ENCODE results near the gene CSHL1. TPM values are rescaled to one million over a fixed set of nuclear protein-coding genes. Genes with fewer than 3 reads are reported as not detected.

CSHL1 gene
- total and polyA plus RNA-seq, 3 experiments from 2014 or later, result not detected

DNA sequence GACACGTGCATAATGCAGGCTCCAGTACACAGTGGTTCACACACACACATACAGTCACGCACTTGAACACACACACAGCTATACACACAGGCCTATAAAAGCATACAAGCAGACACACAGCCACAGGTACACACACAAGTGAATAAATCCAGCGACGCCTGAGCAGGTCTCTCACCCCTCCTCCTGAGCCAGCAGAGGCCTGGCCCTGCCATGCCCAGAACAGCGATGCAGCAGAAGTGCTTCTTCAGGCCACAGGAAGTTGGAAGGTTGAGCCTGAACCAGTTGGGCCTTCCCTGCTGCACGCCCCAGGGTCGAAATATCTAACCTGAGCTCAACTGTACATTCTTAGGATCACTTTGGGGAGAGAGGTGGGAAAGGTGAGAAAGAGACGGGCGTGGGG is 28.3 kb upstream of the CSHL1 start:
- H3K4me3 Mint-ChIP-seq, result no peak overlapping the region
- Histone ChIP-seq H3K27me3 (ENCODE audit: insufficient read depth, low read length, poor library complexity, severe bottlenecking) (no peaks in the 10 kb centered on the region), H3K4me1 (ENCODE audit: insufficient read depth, low read length) (no peaks in the 10 kb centered on the region), H3K27ac (ENCODE audit: low read depth, low read length) (no peak overlapping the region), H3K4me3 (ENCODE audit: low read length) (no peak overlapping the region), H3K36me3 (ENCODE audit: insufficient read depth, low read length) (no peaks in the 10 kb centered on the region), H3K9me3 (ENCODE audit: low read length) (no peaks in the 10 kb centered on the region)
- H3K4me1 Mint-ChIP-seq, result peaks cover 0 to 10% (median 9%) of the 10 kb centered on the region in 3 donors
- peaks cover 0 to 3% of the 10 kb centered on the region in 2 donors for H3K27me3 Mint-ChIP-seq
- no peak for DNase-seq
- CTCF ChIA-PET, result interaction anchor here (1.0 to 1.9 kb wide), 3 partner anchors 19 to 194 kb away, joined by 3 to 6 read pairs (median 3); partner anchors contain the start of gene GH1
- H3K36me3 Mint-ChIP-seq, result no peaks in the 10 kb centered on the region
- peaks cover 0 to 2% (median 0%) of the 10 kb centered on the region in 5 donors for H3K9me3 Mint-ChIP-seq
- H3K27ac Mint-ChIP-seq, result peak overlapping the region in 2 of 8 donors; percentile 26 to 27
- POLR2A ChIA-PET, result no interaction called here

DNA sequence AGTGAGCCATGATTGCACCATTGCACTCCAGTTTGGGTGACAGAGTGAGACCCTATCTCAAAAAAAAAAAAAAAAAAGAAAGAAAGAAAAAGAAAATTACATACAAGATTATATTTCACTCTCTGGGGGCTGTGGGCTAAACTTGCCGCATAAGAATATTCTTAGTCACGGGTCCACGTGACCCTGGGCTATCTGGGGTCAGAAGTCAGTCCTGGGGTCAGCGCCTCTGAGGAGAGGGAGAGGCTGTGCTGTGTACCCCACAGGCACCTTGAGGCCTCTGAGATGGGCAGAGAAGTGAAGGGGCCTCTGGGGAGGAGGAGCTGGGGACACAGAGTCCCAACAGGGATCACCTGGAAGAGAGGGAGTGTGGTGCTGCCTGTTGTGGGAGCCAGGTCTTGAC is 26.9 kb upstream of the CSHL1 start:
- ChIA-PET POLR2A (no interaction called here), CTCF (no interaction called here)
- Mint-ChIP-seq H3K9me3 (peaks cover 0 to 2% (median 0%) of the 10 kb centered on the region in 5 donors), H3K4me1 (peaks cover 1 to 11% (median 11%) of the 10 kb centered on the region in 3 donors), H3K4me3 (no peak overlapping the region), H3K27ac (no peak overlapping the region), H3K27me3 (peaks cover 0 to 3% of the 10 kb centered on the region in 2 donors), H3K36me3 (no peaks in the 10 kb centered on the region)
- Histone ChIP-seq H3K4me3 (ENCODE audit: low read length) (no peak overlapping the region), H3K27ac (ENCODE audit: low read depth, low read length) (no peak overlapping the region), H3K36me3 (ENCODE audit: insufficient read depth, low read length) (no peaks in the 10 kb centered on the region), H3K27me3 (ENCODE audit: insufficient read depth, low read length, poor library complexity, severe bottlenecking) (no peaks in the 10 kb centered on the region), H3K9me3 (ENCODE audit: low read length) (no peaks in the 10 kb centered on the region), H3K4me1 (ENCODE audit: insufficient read depth, low read length) (peaks cover under 1% of the 10 kb centered on the region)
- no peak for DNase-seq

DNA sequence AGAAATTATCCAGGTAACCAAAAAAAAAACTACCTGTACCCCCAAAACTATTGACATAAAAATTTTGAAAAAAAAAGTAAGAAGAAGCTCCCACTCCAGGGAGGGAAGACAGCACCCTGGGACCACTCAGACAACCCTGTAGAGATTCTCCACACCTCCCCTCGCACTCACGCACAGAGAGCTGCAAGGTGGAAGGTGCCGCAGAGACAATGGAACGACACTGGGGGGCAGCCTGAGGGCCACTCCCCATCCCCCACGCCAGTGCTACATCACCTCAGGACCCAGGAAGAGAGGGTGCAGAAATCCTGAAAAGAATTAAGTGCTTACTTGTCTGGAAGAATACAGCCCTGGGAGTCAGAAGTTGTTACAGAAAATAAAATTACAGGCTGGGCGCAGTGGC is 26.3 kb upstream of the CSHL1 start:
- H3K9me3 ChIP-seq (ENCODE audit: low read length), result no peaks in the 10 kb centered on the region

DNA sequence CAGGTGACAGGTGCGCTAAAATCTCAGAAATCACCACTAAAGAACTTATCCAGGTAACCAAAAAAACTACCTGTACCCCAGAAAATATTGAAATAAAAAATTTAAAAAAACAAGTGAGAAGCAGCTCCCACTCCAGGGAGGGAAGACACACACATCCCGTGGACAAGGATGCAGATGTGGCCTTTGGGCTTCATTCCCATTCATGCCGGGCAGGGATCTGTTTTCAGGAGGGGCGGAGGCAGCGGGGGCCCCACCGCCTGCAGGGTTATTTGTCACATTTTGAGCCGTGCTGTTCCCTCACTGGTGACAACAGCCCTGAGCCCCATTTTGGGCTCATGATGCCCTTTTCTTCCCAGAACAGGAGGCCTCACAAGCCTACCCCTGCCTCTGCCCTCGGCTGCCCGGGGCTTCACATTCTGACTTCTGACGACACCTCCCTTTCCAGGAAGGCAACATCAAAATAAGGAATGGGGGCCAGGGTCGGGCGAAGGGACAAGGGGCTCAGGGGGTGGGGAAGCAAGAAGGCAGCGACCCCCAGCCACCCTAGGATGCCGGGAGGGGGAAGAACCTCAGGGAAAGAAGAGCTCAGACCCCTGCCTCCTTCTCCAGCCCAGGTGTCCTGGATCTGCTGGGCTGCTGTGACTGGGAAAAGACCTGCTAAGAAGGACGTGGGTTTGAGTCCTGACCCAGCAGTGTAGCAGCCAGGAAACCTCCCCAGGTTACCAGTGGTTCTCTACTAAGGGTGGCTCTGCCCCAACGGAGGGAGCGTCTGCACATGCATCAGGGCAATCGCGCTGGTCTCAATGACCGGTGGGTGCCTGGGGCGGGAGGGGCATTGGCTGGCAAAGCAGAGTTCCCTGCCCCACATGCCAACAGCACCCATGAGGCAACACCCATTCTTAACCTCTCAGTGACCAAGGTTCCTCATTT is 23.4 kb upstream of the CSHL1 start:
- Histone ChIP-seq H3K4me3 (ENCODE audit: low read length) (no peak overlapping the region), H3K9me3 (ENCODE audit: low read length) (no peaks in the 10 kb centered on the region), H3K27ac (ENCODE audit: low read depth, low read length) (no peak overlapping the region), H3K27me3 (ENCODE audit: insufficient read depth, low read length, poor library complexity, severe bottlenecking) (no peaks in the 10 kb centered on the region), H3K4me1 (ENCODE audit: insufficient read depth, low read length) (peaks cover 24% of the 10 kb centered on the region), H3K36me3 (ENCODE audit: insufficient read depth, low read length) (no peaks in the 10 kb centered on the region)
- CTCF ChIA-PET, result interaction anchor here (0.8 to 3.0 kb wide), 7 partner anchors 12 to 199 kb away, joined by 3 to 10 read pairs (median 4); no protein-coding TSS in a partner anchor
- Mint-ChIP-seq H3K4me1 (peaks cover 23 to 36% (median 27%) of the 10 kb centered on the region in 3 donors), H3K4me3 (no peak overlapping the region), H3K9me3 (no peaks in the 10 kb centered on the region), H3K27ac (peak overlapping the region in 1 of 8 donors; percentile 8), H3K36me3 (peaks cover 0 to 7% (median 0%) of the 10 kb centered on the region in 3 donors), H3K27me3 (peaks cover 0 to 3% of the 10 kb centered on the region in 2 donors)
- POLR2A ChIA-PET, result no interaction called here
- no peak for DNase-seq

More for the DNA sequence above, 26.3 kb upstream of the CSHL1 start:
- peaks cover 6 to 17% (median 14%) of the 10 kb centered on the region in 3 donors for H3K4me1 Mint-ChIP-seq
- no peak overlapping the region for H3K27ac Mint-ChIP-seq
- no peak overlapping the region for H3K27ac ChIP-seq (ENCODE audit: low read depth, low read length)
- H3K4me3 Mint-ChIP-seq, result no peak overlapping the region
- H3K27me3 ChIP-seq (ENCODE audit: insufficient read depth, low read length, poor library complexity, severe bottlenecking), result no peaks in the 10 kb centered on the region
- H3K4me3 ChIP-seq (ENCODE audit: low read length), result no peak overlapping the region
- no peak for DNase-seq
- H3K36me3 Mint-ChIP-seq, result no peaks in the 10 kb centered on the region
- H3K4me1 ChIP-seq (ENCODE audit: insufficient read depth, low read length), result peaks cover 7% of the 10 kb centered on the region
- H3K27me3 Mint-ChIP-seq, result peaks cover 0 to 3% of the 10 kb centered on the region in 2 donors
- no peaks in the 10 kb centered on the region for H3K36me3 ChIP-seq (ENCODE audit: insufficient read depth, low read length)
- CTCF ChIA-PET, result interaction anchor here (0.8 to 1.5 kb wide), 5 partner anchors 9 to 196 kb away, joined by 3 to 6 read pairs (median 4); no protein-coding TSS in a partner anchor
- POLR2A ChIA-PET, result no interaction called here
- peaks cover 0 to 2% (median 0%) of the 10 kb centered on the region in 5 donors for H3K9me3 Mint-ChIP-seq

DNA sequence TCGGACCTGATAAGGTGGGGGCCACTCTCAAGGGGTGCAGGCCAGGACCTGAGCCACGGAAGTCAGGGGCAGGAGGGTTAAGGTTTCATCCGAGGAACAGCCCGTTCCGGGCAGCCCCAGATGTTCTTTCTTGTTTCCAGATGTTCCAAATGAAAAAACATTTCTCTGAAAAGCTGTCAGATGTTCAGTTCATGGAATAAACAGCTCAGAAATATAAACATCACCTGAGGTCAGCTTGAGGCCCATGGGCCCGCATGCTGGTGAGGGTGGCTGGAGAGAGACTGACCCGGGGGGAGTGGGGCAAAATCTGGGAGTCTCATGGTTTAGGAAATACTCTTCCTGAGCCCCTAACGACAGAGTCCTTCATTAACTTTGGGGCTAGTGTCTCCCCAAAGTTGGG is 22.5 kb upstream of the CSHL1 start:
- peak overlapping the region in 2 of 7 donors; percentile 29 to 44 for H3K4me3 Mint-ChIP-seq
- Histone ChIP-seq H3K4me3 (ENCODE audit: low read length) (no peak overlapping the region), H3K4me1 (ENCODE audit: insufficient read depth, low read length) (peaks cover 24% of the 10 kb centered on the region), H3K9me3 (ENCODE audit: low read length) (no peaks in the 10 kb centered on the region), H3K27me3 (ENCODE audit: insufficient read depth, low read length, poor library complexity, severe bottlenecking) (no peaks in the 10 kb centered on the region), H3K36me3 (ENCODE audit: insufficient read depth, low read length) (no peaks in the 10 kb centered on the region), H3K27ac (ENCODE audit: low read depth, low read length) (no peak overlapping the region)
- H3K27ac Mint-ChIP-seq, result peak overlapping the region in 3 of 8 donors; percentile 8 to 91 (median 42)
- H3K36me3 Mint-ChIP-seq, result peaks cover 0 to 10% (median 0%) of the 10 kb centered on the region in 3 donors
- peaks cover 0 to 3% of the 10 kb centered on the region in 2 donors for H3K27me3 Mint-ChIP-seq
- peaks cover 20 to 30% (median 23%) of the 10 kb centered on the region in 3 donors for H3K4me1 Mint-ChIP-seq
- DNase-seq, result no peak
- ChIA-PET POLR2A (interaction anchor here (2.0 kb wide), 1 partner anchor 13 kb away, joined by 7 read pairs; no protein-coding TSS in a partner anchor), CTCF (interaction anchor here (0.9 to 3.0 kb wide), 5 partner anchors 13 to 87 kb away, joined by 3 to 15 read pairs (median 10); partner anchors contain the start of genes CSHL1, GH1 and ICAM2)
- no peaks in the 10 kb centered on the region for H3K9me3 Mint-ChIP-seq

DNA sequence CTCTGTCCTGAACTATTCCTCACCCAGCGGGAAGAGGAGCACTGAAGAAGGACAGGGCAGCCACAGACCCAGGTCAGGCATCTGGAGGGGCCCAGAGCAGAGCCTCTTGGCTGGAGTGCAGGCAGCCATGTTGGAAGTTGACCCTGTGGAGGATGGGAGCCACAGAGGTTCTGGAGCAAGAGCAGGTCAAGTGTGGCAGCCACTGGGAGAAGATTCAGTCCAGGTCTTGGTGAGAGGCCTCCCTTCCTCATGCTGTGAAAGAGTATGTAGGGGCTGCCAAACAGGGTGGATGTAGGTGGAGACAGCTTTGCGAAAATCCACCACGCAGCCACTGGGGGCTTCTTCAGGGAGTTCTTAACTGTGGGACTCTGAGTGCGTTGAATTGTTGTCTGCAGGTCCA is 21.7 kb upstream of the CSHL1 start:
- H3K27me3 Mint-ChIP-seq, result peaks cover 0 to 3% of the 10 kb centered on the region in 2 donors
- Histone ChIP-seq H3K9me3 (ENCODE audit: low read length) (no peaks in the 10 kb centered on the region), H3K36me3 (ENCODE audit: insufficient read depth, low read length) (no peaks in the 10 kb centered on the region), H3K4me3 (ENCODE audit: low read length) (peak overlapping the region; percentile 68), H3K4me1 (ENCODE audit: insufficient read depth, low read length) (peaks cover 24% of the 10 kb centered on the region), H3K27me3 (ENCODE audit: insufficient read depth, low read length, poor library complexity, severe bottlenecking) (no peaks in the 10 kb centered on the region), H3K27ac (ENCODE audit: low read depth, low read length) (no peak overlapping the region)
- H3K9me3 Mint-ChIP-seq, result no peaks in the 10 kb centered on the region
- H3K4me3 Mint-ChIP-seq, result peak overlapping the region; percentile 38 to 90 (median 75)
- H3K27ac Mint-ChIP-seq, result peak overlapping the region in 7 of 8 donors; percentile 66 to 93 (median 86)
- DNase-seq, result no peak
- H3K4me1 Mint-ChIP-seq, result peaks cover 20 to 30% (median 23%) of the 10 kb centered on the region in 3 donors
- POLR2A ChIA-PET, result interaction anchor here (0.6 to 2.4 kb wide), 3 partner anchors 14 to 597 kb away, joined by 3 to 14 read pairs (median 7); no protein-coding TSS in a partner anchor
- CTCF ChIA-PET, result interaction anchor here (1.2 to 5.2 kb wide), 7 partner anchors 13 to 213 kb away, joined by 3 to 27 read pairs (median 10); partner anchors contain the start of genes CSHL1, GH1 and ICAM2
- H3K36me3 Mint-ChIP-seq, result peaks cover 0 to 10% (median 0%) of the 10 kb centered on the region in 3 donors

DNA sequence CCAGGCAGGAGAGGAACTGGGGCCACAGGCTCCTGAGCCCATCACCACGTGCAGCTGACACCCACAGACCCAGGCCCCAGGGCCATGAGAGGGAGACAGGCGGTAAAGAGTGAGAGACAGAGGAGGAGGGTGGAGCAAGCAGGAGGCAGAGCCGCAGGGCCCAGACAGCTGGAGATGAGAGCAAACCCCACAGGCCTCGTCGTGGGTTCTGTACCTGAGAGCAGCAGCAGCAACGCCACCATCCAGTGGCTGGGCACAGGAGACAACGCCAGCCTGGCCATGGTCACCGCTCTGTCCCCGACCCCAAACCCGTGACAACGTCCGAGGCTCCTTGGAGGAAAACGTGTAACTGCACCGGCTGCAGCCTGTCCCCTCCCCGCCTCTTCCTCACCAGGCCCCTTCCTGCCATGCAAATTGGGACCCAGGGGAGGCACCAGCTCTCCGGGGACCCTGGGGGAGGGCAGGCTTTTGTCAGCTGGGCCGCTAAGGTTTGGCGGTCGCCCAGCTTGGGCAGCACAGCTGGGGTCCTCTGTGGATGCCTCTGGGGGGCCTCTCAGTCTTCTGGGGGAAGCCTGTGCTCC is 21.0 kb upstream of the CSHL1 start, which contains the start of gene CD79B:
Gene CD79B, minus strand, starts transcription at position 351 of the 581 bp plus-strand sequence. Its CDS starts 70 bp downstream, at position 281.
- Histone ChIP-seq H3K4me3 (ENCODE audit: low read length) (peak within 1 kb of the TSS; percentile 68), H3K36me3 (ENCODE audit: insufficient read depth, low read length) (no peaks in the 10 kb centered on the region), H3K27ac (ENCODE audit: low read depth, low read length) (peak within 1 kb of the TSS; percentile 27), H3K9me3 (ENCODE audit: low read length) (no peaks in the 10 kb centered on the region), H3K27me3 (ENCODE audit: insufficient read depth, low read length, poor library complexity, severe bottlenecking) (no peaks in the 10 kb centered on the region), H3K4me1 (ENCODE audit: insufficient read depth, low read length) (peaks cover 24% of the 10 kb centered on the region)
- Mint-ChIP-seq H3K4me3 (peak within 1 kb of the TSS; percentile 75 to 93 (median 90)), H3K36me3 (peaks cover 0 to 10% (median 0%) of the 10 kb centered on the region in 3 donors), H3K27ac (peak within 1 kb of the TSS; percentile 81 to 96 (median 91)), H3K9me3 (no peaks in the 10 kb centered on the region), H3K4me1 (peaks cover 20 to 30% (median 23%) of the 10 kb centered on the region in 3 donors), H3K27me3 (no peaks in the 10 kb centered on the region)
- CTCF ChIA-PET, result interaction anchor here (1.4 to 5.2 kb wide), 7 partner anchors 12 to 214 kb away, joined by 3 to 27 read pairs (median 10); partner anchors contain the start of genes GH1 and ICAM2
- POLR2A ChIA-PET, result interaction anchor here (0.6 to 2.4 kb wide), 4 partner anchors 14 to 598 kb away, joined by 3 to 14 read pairs (median 6); no protein-coding TSS in a partner anchor
- DNase-seq, result peak in 3 of 5 donors; percentile 10 to 39 (median 31)
